DND-41 (cell line): ENCODE measurements around the gene CHEK1.

Experiments
- EZH2 ChIP-seq: IDR thresholded peaks from 3 replicates; pipeline ENCODE4 v1.6.1; 2012; ENCODE audit warnings: borderline replicate concordance, low read depth, mild to moderate bottlenecking, moderate library complexity, low read length, inconsistent platforms; ENCODE audit not compliant: severe bottlenecking
- TF ChIP-seq, protein P1 (sequence below): IDR thresholded peaks from 2 replicates; pipeline ENCODE4 v1.5.1; 2012; ENCODE audit warnings: borderline replicate concordance, low read length, moderate library complexity, mild to moderate bottlenecking; ENCODE audit not compliant: poor library complexity, severe bottlenecking; ENCODE audit errors: extremely low read depth

DNA sequence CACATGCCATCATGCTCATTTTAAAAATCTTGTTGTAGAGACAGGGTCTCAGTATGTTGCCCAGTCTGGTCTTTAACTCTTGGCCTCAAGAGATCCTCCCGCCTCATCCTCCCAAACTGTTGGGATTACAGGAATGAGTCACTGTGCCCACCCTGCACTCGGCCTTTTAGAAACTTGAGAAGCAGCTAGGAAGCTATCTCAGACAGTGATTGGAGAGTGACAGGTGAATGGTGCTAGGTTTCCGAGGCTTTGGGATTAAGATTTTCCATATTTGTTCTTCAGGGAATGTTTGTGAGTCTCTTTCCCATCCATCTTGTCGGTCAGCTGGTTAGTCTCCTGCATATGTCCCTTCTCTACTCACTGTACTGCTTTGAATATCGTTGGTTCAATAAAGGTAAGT is 45.2 kb upstream of the CHEK1 start:
- TF ChIP-seq, protein P1, sequence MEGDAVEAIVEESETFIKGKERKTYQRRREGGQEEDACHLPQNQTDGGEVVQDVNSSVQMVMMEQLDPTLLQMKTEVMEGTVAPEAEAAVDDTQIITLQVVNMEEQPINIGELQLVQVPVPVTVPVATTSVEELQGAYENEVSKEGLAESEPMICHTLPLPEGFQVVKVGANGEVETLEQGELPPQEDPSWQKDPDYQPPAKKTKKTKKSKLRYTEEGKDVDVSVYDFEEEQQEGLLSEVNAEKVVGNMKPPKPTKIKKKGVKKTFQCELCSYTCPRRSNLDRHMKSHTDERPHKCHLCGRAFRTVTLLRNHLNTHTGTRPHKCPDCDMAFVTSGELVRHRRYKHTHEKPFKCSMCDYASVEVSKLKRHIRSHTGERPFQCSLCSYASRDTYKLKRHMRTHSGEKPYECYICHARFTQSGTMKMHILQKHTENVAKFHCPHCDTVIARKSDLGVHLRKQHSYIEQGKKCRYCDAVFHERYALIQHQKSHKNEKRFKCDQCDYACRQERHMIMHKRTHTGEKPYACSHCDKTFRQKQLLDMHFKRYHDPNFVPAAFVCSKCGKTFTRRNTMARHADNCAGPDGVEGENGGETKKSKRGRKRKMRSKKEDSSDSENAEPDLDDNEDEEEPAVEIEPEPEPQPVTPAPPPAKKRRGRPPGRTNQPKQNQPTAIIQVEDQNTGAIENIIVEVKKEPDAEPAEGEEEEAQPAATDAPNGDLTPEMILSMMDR, result no peak
- TF ChIP-seq EZH2, result no peak
